Caco-2 (cell line): ENCODE results near the gene CCDC60. TPM values are rescaled to one million over a fixed set of nuclear protein-coding genes. Genes with fewer than 3 reads are reported as not detected.

ENCODE experiments used
- BruUV-seq: library from RNA; stranded (reverse); fragments of 400-500 nt; replicated peaks from 2 replicates; lab custom pipeline; 2021; lab: Mats Ljungman, UMichigan
- CTCF ChIA-PET: fragments of 300-600 bp; sonication (Branson Sonifier 250); formaldehyde crosslinking; loops from one replicate; lab custom pipeline; 2022; ENCODE audit warnings: antibody characterized with exemption; lab: Charles Lee
- POLR2A ChIA-PET: fragments of 300-600 bp; sonication (Branson Sonifier 250); formaldehyde crosslinking; loops from one replicate; lab custom pipeline; 2022; ENCODE audit warnings: antibody characterized with exemption; lab: Charles Lee
- DNase-seq, 2 experiments: peaks; one replicate each; pipeline versions ENCODE4 v3.0.0 to v3.0.0-alpha.2; 2020 to 2022
- H3K27me3 ChIP-seq: replicated peaks from 2 replicates; pipeline ENCODE4 v1.6.0; 2011; ENCODE audit warnings: low read length; ENCODE audit not compliant: control insufficient read depth, insufficient read depth
- H3K36me3 ChIP-seq: 2 replicates; pipeline ENCODE4 v1.5.1; 2011; ENCODE audit warnings: low read length; ENCODE audit not compliant: control insufficient read depth, insufficient read depth
- H3K4me1 ChIP-seq: fragments of 250-450 bp; sonication (Bioruptor Pico); 2 replicates; pipeline ENCODE4 v1.5.1; 2020; ENCODE audit warnings: mild to moderate bottlenecking
- H3K4me3 ChIP-seq: 2 replicates; pipeline ENCODE4 v1.5.1; 2011; ENCODE audit warnings: low read depth, mild to moderate bottlenecking, control low read depth, low read length
- H3K9me3 ChIP-seq: fragments of 250-450 bp; sonication (Bioruptor Pico); 2 replicates; pipeline ENCODE4 v1.5.1; 2020; ENCODE audit warnings: mild to moderate bottlenecking, moderate library complexity
- H3K27ac Mint-ChIP-seq: one replicate; pipeline ENCODE4 v1.8.0; 2022; ENCODE audit warnings: mixed read lengths; ENCODE audit not compliant: unreplicated experiment
- H3K27me3 Mint-ChIP-seq: one replicate; pipeline ENCODE4 v1.8.0; 2022; ENCODE audit warnings: mixed read lengths; ENCODE audit not compliant: insufficient read depth, unreplicated experiment
- H3K36me3 Mint-ChIP-seq: one replicate; pipeline ENCODE4 v1.8.0; 2022; ENCODE audit warnings: mild to moderate bottlenecking, mixed read lengths; ENCODE audit not compliant: insufficient read depth, unreplicated experiment
- H3K4me1 Mint-ChIP-seq: one replicate; pipeline ENCODE4 v1.8.0; 2022; ENCODE audit warnings: low read depth, mixed read lengths; ENCODE audit not compliant: unreplicated experiment
- H3K4me3 Mint-ChIP-seq: one replicate; pipeline ENCODE4 v1.8.0; 2022; ENCODE audit warnings: mild to moderate bottlenecking, moderate library complexity, mixed read lengths; ENCODE audit not compliant: unreplicated experiment
- H3K9me3 Mint-ChIP-seq: one replicate; pipeline ENCODE4 v1.8.0; 2022; ENCODE audit warnings: mixed read lengths; ENCODE audit not compliant: unreplicated experiment
- CTCF ChIP-seq, 2 experiments: fragments of 200-600 bp in 1 of 2; IDR thresholded peaks; 1 replicate in 1 of 2; 2 replicates in 1 of 2; pipeline versions ENCODE4 v1.5.1 to v1.8.0; 2011 to 2022; ENCODE audit warnings: antibody characterized with exemption in 1 of 2, control low read depth in 1 of 2, inconsistent platforms in 1 of 2, low read depth in 1 of 2, low read length in 1 of 2, mild to moderate bottlenecking in 1 of 2, moderate library complexity in 1 of 2; ENCODE audit not compliant: insufficient read depth in 1 of 2, severe bottlenecking in 1 of 2, unreplicated experiment in 1 of 2
- intact Hi-C: fragments of 100-400 bp; cut with micrococcal nuclease; formaldehyde crosslinking; loops from one replicate; pipeline ENCODE4 v1.10.0; 2022; ENCODE audit not compliant: unreplicated experiment
- total RNA-seq: library from RNA; stranded (reverse); gene quantifications from 2 replicates; pipeline ENCODE4 v1.2.3, GENCODE V29; 2022

CCDC60 gene
- total RNA-seq, 1 experiment from 2014 or later, result not detected

- no peaks in the 10 kb centered on the region for H3K9me3 ChIP-seq
- H3K4me3 ChIP-seq, result no peak overlapping the region
- DNase-seq, result no peak
- BruUV-seq, result no TSS peak
- no peaks in the 10 kb centered on the region for H3K36me3 Mint-ChIP-seq
- H3K4me3 Mint-ChIP-seq, result no peak overlapping the region
- no peaks in the 10 kb centered on the region for H3K36me3 ChIP-seq
- no peak for TF ChIP-seq CTCF (IDR thresholded peaks at IDR 0.05; ENCODE audit: insufficient read depth in 1 of 2, low read depth in 1 of 2, low read length in 1 of 2, severe bottlenecking in 1 of 2, unreplicated experiment in 1 of 2)
- H3K9me3 Mint-ChIP-seq, result no peaks in the 10 kb centered on the region
- ChIA-PET POLR2A (no interaction called here), CTCF (no interaction called here)
- no peaks in the 10 kb centered on the region for H3K27me3 ChIP-seq
- no peaks in the 10 kb centered on the region for H3K4me1 ChIP-seq
- H3K27ac Mint-ChIP-seq, result no peak overlapping the region
- H3K27me3 Mint-ChIP-seq, result peaks cover 4% of the 10 kb centered on the region
- H3K4me1 Mint-ChIP-seq, result peaks cover 6% of the 10 kb centered on the region
- intact Hi-C loops, result no loop called here
Measured at GRCh38 chr12:119306593-119306992, 27.9 kb upstream of the CCDC60 start.

- intact Hi-C loops, result no loop called here
- Mint-ChIP-seq H3K36me3 (no peaks in the 10 kb centered on the region), H3K4me1 (peaks cover 6% of the 10 kb centered on the region), H3K4me3 (no peak overlapping the region), H3K27me3 (no peaks in the 10 kb centered on the region), H3K9me3 (no peaks in the 10 kb centered on the region), H3K27ac (no peak overlapping the region)
- Histone ChIP-seq H3K27me3 (no peaks in the 10 kb centered on the region), H3K4me3 (no peak overlapping the region), H3K4me1 (no peaks in the 10 kb centered on the region), H3K36me3 (no peaks in the 10 kb centered on the region), H3K9me3 (no peaks in the 10 kb centered on the region)
- TF ChIP-seq CTCF (IDR thresholded peaks at IDR 0.05; ENCODE audit: insufficient read depth in 1 of 2, low read depth in 1 of 2, low read length in 1 of 2, severe bottlenecking in 1 of 2, unreplicated experiment in 1 of 2), result no peak
- ChIA-PET CTCF (no interaction called here), POLR2A (no interaction called here)
- BruUV-seq, result no TSS peak
- no peak for DNase-seq
Measured at GRCh38 chr12:119307747-119308146, 26.8 kb upstream of the CCDC60 start.

GRCh38 chr12:119308708-119309456, 25.6 kb upstream of the CCDC60 start:
- Mint-ChIP-seq H3K27ac (no peak overlapping the region), H3K4me1 (peaks cover 6% of the 10 kb centered on the region), H3K9me3 (no peaks in the 10 kb centered on the region), H3K36me3 (no peaks in the 10 kb centered on the region), H3K4me3 (no peak overlapping the region), H3K27me3 (no peaks in the 10 kb centered on the region)
- intact Hi-C loops, result no loop called here
- Histone ChIP-seq H3K27me3 (no peaks in the 10 kb centered on the region), H3K4me1 (no peaks in the 10 kb centered on the region), H3K36me3 (no peaks in the 10 kb centered on the region), H3K9me3 (no peaks in the 10 kb centered on the region), H3K4me3 (no peak overlapping the region)
- ChIA-PET POLR2A (no interaction called here), CTCF (no interaction called here)
- TF ChIP-seq CTCF (IDR thresholded peaks at IDR 0.05; ENCODE audit: insufficient read depth in 1 of 2, low read depth in 1 of 2, low read length in 1 of 2, severe bottlenecking in 1 of 2, unreplicated experiment in 1 of 2), result no peak
- no peak for DNase-seq
- no TSS peak for BruUV-seq
